Cerebellar nuclear complex (tissue), 1 donor: ENCODE measurements around the gene HIVEP1.
"Not testable (repeated sequence)": the region's sequence is repeated elsewhere in the genome, so short reads cannot be mapped to it uniquely, and the experiment has no call there.

ENCODE experiments used
- DNase-seq, 2 experiments: peaks; one replicate each; lab custom pipeline; 2025; lab: John Stamatoyannopoulos, UW

HIVEP1 gene

DNA sequence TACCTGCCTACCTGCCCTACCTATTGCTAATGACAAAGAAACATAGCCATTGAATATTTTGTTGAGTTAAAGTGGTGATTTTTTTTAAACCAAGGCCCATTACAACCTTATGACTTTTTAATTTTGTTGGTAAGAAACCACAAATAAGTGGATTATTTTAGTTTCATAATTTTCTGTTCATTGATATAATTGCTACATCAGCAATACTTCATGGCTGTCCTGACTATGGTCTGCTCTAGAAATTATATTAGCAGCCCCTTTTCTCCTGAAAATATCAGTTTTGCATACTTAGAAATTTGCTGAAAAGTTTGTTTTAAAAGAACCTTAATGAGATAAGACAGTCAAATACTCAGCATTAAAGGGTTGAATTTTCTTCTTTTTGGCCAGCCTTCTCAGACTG lies 106.5 kb downstream of the HIVEP1 start:
- no peak for DNase-seq

DNA sequence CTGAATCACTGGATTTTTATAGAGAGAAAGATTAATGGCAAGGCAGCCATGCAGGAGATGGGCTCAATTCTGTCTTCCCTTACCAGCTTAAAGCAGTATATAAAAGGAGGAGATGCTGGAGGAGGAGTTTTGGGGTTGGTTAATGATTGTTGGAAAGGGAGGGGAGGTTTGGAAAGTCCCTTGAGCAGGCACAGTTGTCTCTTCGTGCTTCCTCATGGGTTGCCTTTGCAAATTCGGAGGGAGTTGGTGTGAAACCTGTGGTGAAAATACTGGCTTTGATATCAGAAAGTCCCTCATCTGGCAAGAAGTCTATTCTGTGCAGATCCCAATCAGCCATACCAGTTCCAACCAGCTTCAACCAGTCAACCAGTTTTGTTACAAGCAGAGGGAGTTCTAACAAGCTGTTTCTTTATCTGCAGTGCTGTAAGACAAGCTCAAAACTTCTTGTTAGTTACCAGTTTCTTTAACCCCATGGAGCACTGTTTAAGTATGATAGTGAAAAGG lies 107.0 kb downstream of the HIVEP1 start:
- no peak for DNase-seq

DNA sequence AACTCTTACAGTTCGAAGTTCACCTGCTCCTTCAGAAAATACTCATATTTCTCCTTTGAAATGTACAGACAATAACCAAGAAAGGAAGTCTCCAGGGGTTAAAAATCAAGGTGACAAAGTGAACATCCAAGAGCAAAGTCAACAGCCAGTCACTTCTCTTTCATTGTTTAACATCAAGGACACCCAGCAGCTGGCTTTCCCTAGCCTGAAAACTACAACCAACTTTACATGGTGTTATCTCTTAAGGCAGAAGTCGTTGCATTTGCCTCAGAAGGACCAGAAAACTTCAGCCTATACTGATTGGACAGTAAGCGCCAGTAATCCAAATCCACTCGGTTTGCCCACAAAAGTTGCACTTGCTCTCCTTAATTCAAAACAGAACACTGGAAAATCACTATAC lies 113.3 kb downstream of the HIVEP1 start:
- no peak for DNase-seq

DNA sequence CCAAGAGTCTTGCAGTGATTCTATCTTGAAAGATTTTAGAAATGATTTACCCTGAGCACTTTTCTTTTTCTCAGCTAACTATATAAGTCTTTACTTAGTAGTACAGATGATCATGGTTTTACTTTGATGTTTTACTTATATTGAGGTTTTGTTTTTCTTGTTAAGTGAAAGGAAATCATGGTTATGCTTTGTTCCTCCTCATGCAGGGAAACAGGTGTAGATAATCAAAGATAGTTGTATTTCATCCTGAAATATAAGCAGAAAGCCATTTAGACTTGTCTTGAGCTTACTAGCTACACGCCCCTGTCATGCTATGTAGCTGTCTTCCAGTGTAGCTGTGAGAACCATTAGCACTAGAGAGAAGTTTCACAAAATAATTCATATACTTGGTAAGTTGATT lies 113.9 kb downstream of the HIVEP1 start:
- DNase-seq: no peak

DNA sequence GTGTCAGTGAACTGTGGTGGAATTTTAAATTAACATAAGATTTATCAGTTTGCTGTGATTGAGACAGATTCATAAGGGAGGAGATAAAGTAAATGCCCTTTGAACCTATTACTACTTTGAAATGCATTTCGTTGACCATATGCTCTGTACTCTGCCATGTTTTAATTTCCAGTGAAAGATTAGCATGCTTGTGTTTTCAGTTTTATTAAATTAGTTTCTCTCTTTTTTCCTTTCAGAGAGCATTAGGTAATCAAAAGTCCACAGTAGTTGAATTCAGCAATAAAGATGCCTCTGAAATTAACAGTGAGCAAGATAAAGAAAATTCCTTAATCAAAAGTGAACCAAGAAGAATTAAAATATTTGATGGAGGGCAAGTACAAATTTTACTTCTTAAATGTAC lies 117.4 kb downstream of the HIVEP1 start:
- DNase-seq: no peak

DNA sequence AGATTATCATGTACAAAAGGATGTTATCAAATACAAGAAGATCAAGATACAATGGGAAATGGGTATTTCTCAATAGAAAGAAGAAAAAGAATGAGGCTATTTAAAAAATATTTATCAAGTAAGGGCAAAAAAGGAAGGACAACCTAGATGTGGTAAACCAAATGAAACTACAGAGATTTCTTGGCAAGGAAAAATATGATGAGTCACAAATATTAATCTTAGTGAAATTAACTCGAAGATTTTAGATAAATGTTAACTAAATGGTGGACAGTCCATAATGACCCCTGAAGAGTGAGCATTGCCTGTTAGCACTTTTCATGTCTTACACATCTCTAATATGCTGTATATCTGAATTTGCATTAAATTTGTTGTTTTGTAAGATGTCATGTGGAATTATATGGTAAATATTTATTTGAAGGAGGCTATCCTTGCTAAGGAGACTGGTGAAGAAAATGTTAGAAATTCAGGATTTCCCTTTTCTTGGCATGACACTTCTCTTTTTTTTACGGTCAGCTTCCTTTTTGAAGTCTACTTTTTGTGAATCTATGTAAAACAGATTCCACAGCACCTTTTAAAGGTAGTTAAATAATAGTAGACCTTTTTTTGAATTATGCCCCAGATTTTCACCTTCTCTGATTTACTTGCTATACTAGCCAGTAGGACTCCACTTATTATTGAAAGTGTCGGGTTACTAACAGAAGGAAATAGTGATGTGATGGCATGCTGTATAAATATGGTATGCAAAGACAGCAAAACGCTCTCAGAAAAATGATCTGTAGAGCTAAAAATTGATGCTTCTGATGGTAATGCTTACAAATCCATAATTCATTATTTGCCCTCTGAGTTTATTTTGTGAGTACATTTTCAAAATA lies 120.5 kb downstream of the HIVEP1 start:
- DNase-seq: no peak

DNA sequence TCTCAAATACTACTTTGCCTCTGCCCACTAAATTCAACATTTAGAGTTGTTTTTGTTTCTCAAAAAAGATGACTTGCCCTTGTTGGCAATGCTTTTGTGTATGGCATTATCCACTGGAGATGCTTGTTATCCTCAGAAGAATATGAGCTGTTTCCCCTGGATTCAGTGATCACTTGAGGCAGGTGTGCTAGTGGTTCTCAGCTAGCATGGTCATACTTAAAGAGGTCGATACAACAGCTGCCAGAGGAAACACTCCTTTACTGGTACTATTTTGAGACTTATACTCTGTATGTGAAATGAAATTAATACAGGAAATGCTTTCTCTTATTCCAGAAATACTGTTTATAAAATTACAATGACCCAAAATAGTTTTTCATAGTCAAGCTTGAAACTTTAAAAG lies 122.5 kb downstream of the HIVEP1 start:
- no peak for DNase-seq

DNA sequence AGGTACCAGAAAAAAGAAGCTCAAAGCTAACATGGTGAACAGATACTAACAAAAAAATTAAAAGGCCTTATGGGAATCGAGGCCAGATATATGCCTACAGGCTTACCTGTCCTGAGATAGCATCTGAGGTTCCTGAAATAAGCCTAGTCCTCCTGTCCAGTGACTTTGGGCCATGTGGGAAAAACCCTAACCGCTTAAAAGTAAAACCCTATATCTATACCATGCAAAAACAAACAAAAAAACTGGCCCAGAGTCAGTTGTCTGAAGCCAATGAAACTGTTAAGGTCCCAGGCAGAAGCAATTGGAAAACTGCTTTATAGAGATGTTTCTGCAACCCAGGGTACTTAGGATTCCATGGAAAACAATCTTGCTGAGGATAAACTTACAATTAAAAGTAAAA lies 122.9 kb downstream of the HIVEP1 start:
- DNase-seq: no peak

DNA sequence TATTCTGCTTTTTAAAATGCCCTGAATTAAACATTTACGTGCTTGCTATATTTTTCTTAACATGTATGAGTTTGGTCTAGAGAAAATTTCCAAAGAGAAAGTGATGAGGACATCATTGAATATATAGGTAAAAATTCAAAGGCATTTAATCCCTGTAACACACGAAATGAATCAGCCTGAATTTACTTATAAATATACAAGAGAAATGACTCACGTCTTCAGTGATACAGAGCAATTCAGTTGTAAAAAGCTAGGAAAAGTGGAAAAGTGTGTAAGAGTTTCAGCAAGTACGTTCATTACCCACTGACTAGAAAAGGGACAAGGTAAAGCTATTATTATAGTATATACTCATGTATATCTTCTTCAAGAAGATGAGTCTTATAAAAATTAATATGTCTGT lies 124.8 kb downstream of the HIVEP1 start:
- no peak for DNase-seq

DNA sequence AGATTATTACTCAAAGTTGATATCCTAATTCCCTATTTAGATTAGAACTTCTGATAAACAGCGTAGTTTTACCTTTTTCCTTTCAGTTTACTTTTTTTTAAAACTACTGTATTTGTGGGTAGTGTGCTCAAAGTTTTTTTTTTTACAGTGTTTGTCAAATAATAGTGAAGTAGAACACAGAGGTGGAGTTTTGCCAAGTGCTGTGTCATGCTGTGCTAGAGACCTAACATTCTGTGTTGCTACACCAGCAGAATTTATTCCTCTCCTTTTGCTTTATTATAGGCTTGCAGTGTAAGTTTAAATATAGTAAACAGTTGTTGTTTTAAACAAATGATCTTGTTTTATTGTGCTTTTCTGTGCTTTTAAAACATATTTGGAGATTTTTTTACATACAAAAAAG lies 125.4 kb downstream of the HIVEP1 start:
- no peak for DNase-seq

DNA sequence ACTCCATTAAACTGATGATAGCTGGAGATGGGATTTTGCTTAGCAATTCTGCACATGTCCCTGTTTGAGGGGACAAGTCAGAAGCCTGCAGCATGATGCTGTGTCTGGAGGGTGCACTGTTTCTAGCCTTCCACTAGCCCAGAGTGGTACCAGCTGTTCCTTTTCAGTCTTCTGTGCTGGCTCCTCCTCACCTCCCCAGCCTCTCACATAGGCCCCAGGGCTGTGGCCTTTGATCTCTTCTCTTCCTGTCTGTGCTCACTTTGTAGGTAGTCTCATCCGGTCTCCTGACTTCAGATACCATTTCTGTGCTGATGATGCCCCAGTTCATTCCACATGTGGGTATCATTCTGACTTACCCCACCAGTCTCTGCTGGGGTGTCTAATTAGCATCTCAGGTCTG lies 126.3 kb downstream of the HIVEP1 start:
- no peak for DNase-seq

DNA sequence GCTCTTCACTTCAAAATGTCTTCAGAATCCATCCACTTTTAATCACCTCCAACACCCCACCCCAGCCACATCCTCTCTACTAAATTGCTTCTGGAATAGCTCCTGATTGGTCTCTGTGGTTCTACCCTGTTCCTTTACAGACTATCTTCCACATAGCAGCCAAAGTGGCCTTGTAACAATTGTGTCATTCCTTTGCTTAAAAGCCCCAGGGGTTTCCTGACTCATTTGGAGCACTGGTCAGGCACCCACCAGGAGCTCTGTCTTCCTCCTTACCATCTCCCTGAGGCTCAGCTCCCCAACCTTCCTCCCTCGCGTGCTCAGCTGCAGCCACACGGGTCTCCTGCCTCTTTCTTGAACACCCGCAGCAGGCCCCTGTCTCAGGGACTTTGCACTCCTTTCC lies 126.8 kb downstream of the HIVEP1 start:
- DNase-seq: no peak

DNA sequence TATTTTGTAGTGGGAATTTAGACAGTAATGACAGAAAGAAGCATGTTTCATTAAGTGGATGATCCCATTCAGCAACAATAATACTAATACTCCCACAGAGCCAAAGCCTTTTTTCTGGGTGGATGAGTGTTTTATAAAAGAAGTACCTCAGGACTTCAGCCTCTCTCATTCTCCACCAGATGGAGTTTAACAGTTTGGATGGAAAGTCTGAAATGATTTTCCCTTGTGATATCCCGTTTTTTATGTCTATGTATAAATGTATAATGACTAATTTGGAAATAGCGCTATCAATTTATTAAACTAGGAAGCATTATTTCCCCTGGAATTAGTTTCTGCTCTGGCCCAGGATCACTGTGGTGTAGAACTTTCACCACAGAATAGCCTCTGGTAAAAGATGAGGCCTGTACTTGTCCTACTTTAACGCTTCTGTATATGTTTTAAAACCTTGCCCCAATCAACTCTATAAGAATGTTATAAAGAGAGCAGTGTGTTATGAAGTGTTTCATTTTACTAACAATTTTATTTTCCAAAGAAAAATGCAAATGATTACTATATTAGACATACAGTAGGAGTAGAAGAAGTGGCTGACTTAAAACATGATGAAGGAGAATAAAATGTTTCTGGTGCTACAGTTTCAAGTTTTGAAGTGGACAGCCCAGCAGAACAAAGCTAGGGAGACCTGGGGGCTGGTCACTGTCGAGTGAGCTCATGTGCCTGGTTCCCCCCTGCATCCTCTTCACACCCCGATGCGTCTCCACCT lies 135.6 kb downstream of the HIVEP1 start:
- no peak for DNase-seq

DNA sequence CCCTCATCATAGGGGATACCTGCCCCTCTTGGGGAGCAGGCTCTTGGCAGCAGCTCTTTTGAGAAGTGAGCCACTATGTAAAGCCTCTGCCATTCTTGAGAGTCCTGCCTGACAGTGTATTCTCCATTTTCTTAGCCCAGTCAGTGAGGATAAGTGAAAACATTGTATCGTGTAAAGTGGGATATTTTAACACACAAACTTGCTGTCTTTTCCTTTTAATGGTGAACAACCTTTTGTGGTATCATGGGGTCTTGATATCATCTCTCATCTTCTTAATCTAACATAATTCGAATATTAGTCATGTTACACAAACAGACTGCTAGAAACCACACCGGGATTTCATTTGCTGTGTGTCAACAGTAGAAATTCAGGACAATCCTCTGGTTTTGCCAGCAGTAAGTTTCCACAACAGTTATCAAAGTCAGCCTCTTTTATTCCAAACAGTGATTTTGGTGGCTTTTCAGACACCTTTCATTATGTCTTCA lies 136.2 kb downstream of the HIVEP1 start:
- DNase-seq: no peak

DNA sequence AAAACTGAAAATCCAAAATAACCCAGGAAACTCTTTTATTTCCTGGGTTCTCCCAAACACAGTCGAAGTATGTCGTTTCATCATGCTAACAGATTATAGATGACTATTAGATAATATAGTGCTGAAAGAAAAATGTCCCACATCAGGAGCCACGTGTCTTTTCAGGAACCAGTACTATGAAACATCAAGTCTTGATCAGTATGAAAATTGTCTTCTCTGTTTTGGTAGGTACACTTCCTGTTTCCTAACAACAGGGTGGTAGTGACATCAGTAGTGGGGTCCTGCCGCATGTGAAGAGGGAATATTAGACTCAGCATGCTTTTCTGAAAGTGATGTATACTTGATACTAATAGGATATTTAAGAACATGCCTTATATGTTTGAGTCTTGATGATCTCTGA lies 136.7 kb downstream of the HIVEP1 start:
- DNase-seq: no peak

DNA sequence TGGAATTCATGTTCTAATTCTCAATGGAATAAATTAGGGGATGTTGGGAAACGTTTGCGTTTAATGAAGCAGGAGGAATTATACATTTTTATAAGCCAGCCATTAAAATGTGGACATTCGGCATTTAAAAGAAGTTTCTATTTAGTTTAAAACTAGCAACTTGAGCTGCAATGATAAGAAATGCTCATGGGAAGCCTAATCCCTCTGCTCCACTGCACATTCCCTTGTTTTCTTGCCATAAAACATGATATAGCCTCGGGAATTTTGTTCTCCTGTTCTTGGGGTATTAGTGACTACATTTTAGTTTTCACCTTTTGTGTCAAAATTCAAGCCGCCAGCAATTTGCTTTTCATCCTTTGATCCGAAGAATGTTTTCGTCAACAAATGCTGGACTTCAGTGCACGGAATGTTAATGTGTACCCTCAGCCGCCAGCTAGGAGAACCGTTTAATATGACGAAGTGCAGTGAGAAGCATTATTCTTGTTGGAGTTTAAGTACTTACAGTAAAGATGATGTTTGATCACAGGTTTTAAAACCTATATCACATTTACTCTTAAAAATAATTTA lies 137.9 kb downstream of the HIVEP1 start:
- DNase-seq: no peak

DNA sequence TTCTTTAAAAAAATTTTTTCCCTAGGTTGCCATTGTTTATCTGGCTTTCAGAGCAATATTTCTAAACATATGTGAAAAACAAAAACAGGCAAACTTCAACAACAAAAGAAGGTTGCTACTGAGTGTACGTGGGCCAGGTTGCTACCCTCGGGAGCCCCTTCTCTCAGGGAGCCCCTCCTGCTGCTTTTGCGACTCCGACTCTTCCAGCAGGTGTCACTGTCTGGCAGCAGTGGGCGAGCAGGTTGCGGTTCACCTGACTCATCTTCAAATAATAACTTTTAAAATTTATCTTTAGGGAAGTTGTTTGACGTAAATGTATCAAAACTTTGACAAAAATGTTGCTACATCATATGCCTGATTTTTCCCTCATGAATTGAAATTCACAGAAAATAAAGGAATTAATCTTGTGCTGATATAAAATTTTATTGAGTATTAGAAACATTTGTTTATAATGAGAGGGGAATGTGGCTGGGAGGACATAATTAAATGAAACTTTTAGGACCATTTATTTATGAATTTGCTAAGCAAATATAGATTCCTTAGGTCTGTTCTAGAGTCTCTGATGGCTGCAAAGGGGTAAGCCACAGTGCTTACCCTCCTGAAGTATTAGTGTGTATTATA lies 138.8 kb downstream of the HIVEP1 start:
- no peak for DNase-seq

DNA sequence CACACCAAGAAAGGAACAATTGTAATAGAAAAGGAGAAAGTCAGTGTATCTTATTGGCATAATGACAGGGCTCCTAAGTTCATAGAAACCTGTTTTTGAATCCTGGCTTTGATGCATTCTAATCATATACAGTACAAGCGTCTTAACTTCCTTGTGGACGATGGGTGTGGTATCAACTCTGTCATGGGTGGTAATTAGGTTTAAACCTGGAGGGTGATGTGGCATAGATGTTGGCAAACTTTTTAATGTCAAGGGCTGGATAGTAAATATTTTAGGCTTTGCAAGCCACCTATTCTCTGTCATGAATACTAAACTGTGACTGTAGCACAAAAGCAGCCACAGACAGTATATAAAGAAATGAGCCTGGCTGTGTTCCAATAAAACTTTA lies 139.3 kb downstream of the HIVEP1 start:
- no peak for DNase-seq

DNA sequence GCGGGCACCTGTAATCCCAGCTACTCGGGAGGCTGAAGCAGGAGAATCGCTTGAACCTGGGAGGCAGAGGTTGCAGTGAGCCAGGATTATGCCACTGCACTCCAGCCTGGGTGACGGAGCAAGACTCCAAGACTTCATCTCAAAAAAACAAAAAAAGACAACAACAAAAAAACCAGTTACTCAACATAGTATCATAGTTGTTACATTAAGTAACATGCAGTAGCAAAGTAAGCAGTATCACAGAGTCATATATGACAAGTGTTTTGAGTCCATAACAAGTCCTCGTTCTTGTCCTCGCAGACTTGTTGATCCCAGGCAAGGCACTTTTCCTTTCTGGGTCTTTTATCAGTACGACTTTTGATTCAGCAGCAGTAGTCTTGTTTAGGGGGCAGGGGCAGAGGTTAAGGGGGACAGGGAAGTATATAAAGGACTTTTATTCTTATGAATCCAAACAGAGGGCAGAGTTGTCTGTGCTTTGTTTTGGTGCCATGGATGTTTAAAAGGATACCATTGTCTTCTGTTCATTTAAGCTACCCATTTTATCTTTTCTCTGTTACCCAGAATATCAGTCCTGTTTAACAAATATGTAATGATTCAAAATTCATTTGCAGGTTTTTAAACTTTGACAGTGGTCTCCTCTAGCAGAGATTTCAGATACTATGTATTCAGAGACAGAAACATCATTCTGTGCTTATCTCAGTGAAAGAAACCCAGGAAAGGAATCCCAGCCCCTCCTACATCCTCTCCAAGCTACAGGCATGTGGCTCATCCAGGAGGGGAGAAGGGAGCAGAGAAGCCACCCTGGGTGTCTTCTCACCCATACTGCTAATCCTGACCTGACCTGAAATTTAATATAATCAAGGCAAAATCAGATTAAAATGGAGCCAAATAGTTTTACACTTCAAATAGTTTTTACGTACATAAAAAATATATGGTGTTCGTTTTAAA lies 140.2 kb downstream of the HIVEP1 start:
- DNase-seq: no peak

DNA sequence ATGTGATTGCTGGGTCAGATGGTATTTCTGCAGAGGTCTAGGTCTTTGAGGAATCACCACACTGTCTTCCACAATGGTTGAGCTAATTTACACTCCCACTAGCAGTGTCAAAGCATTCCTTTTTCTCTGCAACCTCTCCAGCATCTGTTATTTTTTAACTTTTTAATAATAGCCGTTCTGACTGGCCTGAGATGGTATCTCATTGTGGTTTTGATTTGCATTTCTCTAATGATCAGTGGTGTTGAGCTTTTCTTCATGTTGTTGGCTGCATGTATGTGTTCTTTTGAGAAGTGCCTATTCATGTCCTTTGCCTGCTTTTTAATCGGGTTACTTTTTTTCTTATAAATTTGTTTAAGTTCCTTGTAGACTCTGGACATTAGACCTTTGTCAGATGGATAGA lies 143.7 kb downstream of the HIVEP1 start:
- not testable (repeated sequence) for DNase-seq
